Skeletal muscle satellite cell (primary cell): ENCODE data around the gene RFTN1.

Source experiments
- H3K27me3 ChIP-seq: 2 replicates; pipeline ENCODE4 v1.7.0; 2013; ENCODE audit warnings: low read length; ENCODE audit not compliant: control insufficient read depth, insufficient read depth
- H3K36me3 ChIP-seq: 2 replicates; pipeline ENCODE4 v1.7.0; 2013; ENCODE audit warnings: mild to moderate bottlenecking, control low read depth, low read length; ENCODE audit not compliant: insufficient read depth
- H3K4me1 ChIP-seq: 2 replicates; pipeline ENCODE4 v1.7.0; 2013; ENCODE audit warnings: low read length; ENCODE audit not compliant: control insufficient read depth, insufficient read depth
- H3K4me2 ChIP-seq: 2 replicates; pipeline ENCODE4 v1.7.0; 2013; ENCODE audit warnings: mild to moderate bottlenecking, low read length
- H3K4me3 ChIP-seq: 2 replicates; pipeline ENCODE4 v1.7.0; 2013; ENCODE audit warnings: low read length
- H3K9ac ChIP-seq: 2 replicates; pipeline ENCODE4 v1.7.0; 2013; ENCODE audit warnings: mild to moderate bottlenecking, low read depth, low read length, moderate library complexity
- H3K9me3 ChIP-seq: replicated peaks from 2 replicates; pipeline ENCODE4 v1.7.0; 2013; ENCODE audit warnings: mild to moderate bottlenecking, control low read depth, low read length

Gene RFTN1

GRCh38 chr3:16439848-16440708 is 73.4 kb downstream of the RFTN1 start:
- Histone ChIP-seq H3K9ac (peak overlapping the region; percentile 27), H3K4me2 (no peak overlapping the region), H3K9me3 (no peaks in the 10 kb centered on the region), H3K27me3 (no peaks in the 10 kb centered on the region), H3K4me1 (peaks cover 34% of the 10 kb centered on the region), H3K36me3 (no peaks in the 10 kb centered on the region), H3K4me3 (no peak overlapping the region)

GRCh38 chr3:16439163-16439847 is 74.2 kb downstream of the RFTN1 start:
- H3K27me3 ChIP-seq, result no peaks in the 10 kb centered on the region
- no peak overlapping the region for H3K4me2 ChIP-seq
- H3K9me3 ChIP-seq, result no peaks in the 10 kb centered on the region
- no peaks in the 10 kb centered on the region for H3K36me3 ChIP-seq
- peaks cover 34% of the 10 kb centered on the region for H3K4me1 ChIP-seq
- H3K4me3 ChIP-seq, result no peak overlapping the region
- H3K9ac ChIP-seq, result no peak overlapping the region

- no peaks in the 10 kb centered on the region for H3K9me3 ChIP-seq
- no peak overlapping the region for H3K4me3 ChIP-seq
- H3K27me3 ChIP-seq, result no peaks in the 10 kb centered on the region
- H3K4me2 ChIP-seq, result no peak overlapping the region
- H3K36me3 ChIP-seq, result peaks cover 9% of the 10 kb centered on the region
- no peak overlapping the region for H3K9ac ChIP-seq
- peaks cover 34% of the 10 kb centered on the region for H3K4me1 ChIP-seq
Measured at GRCh38 chr3:16437640-16438039, 75.9 kb downstream of the RFTN1 start.

- Histone ChIP-seq H3K36me3 (peaks cover 29% of the 10 kb centered on the region), H3K4me2 (no peak overlapping the region), H3K4me1 (peaks cover 11% of the 10 kb centered on the region), H3K27me3 (no peaks in the 10 kb centered on the region), H3K9ac (no peak overlapping the region), H3K9me3 (no peaks in the 10 kb centered on the region), H3K4me3 (no peak overlapping the region)
Measured at GRCh38 chr3:16433701-16434151, 79.8 kb downstream of the RFTN1 start.

- H3K9ac ChIP-seq, result no peak overlapping the region
Measured at GRCh38 chr3:16432714-16433113, 80.8 kb downstream of the RFTN1 start.

GRCh38 chr3:16430717-16431630 is 82.5 kb downstream of the RFTN1 start:
- no peak overlapping the region for H3K4me2 ChIP-seq
- H3K36me3 ChIP-seq, result peaks cover 29% of the 10 kb centered on the region
- H3K27me3 ChIP-seq, result no peaks in the 10 kb centered on the region
- no peaks in the 10 kb centered on the region for H3K9me3 ChIP-seq
- no peak overlapping the region for H3K4me3 ChIP-seq
- peaks cover 24% of the 10 kb centered on the region for H3K4me1 ChIP-seq
- H3K9ac ChIP-seq, result no peak overlapping the region

More at GRCh38 chr3:16432714-16433113, 80.8 kb downstream of the RFTN1 start:
- Histone ChIP-seq H3K27me3 (no peaks in the 10 kb centered on the region), H3K4me3 (no peak overlapping the region), H3K4me2 (no peak overlapping the region), H3K9me3 (no peaks in the 10 kb centered on the region), H3K36me3 (peaks cover 29% of the 10 kb centered on the region), H3K4me1 (peaks cover 13% of the 10 kb centered on the region)

- H3K9ac ChIP-seq, result no peak overlapping the region
- no peak overlapping the region for H3K4me3 ChIP-seq
- H3K36me3 ChIP-seq, result peaks cover 29% of the 10 kb centered on the region
- H3K4me2 ChIP-seq, result no peak overlapping the region
- peaks cover 24% of the 10 kb centered on the region for H3K4me1 ChIP-seq
- H3K9me3 ChIP-seq, result no peaks in the 10 kb centered on the region
- H3K27me3 ChIP-seq, result no peaks in the 10 kb centered on the region
Measured at GRCh38 chr3:16429086-16429485, 84.4 kb downstream of the RFTN1 start.

- Histone ChIP-seq H3K36me3 (peaks cover 29% of the 10 kb centered on the region), H3K4me1 (peaks cover 24% of the 10 kb centered on the region), H3K27me3 (no peaks in the 10 kb centered on the region), H3K9ac (no peak overlapping the region), H3K9me3 (no peaks in the 10 kb centered on the region), H3K4me2 (no peak overlapping the region), H3K4me3 (no peak overlapping the region)
Measured at GRCh38 chr3:16428612-16429011, 84.9 kb downstream of the RFTN1 start.

- H3K9ac ChIP-seq, result no peak overlapping the region
- no peaks in the 10 kb centered on the region for H3K9me3 ChIP-seq
- no peaks in the 10 kb centered on the region for H3K27me3 ChIP-seq
- no peak overlapping the region for H3K4me3 ChIP-seq
- peaks cover 18% of the 10 kb centered on the region for H3K36me3 ChIP-seq
- peak overlapping the region; percentile 39 for H3K4me2 ChIP-seq
- peaks cover 24% of the 10 kb centered on the region for H3K4me1 ChIP-seq
Measured at GRCh38 chr3:16427103-16427965, 86.2 kb downstream of the RFTN1 start.

GRCh38 chr3:16426665-16427064 is 86.8 kb downstream of the RFTN1 start:
- no peak overlapping the region for H3K4me2 ChIP-seq

More at GRCh38 chr3:16426665-16427064, 86.8 kb downstream of the RFTN1 start:
- Histone ChIP-seq H3K4me1 (peaks cover 24% of the 10 kb centered on the region), H3K36me3 (peaks cover 12% of the 10 kb centered on the region), H3K27me3 (no peaks in the 10 kb centered on the region), H3K9ac (no peak overlapping the region), H3K4me3 (no peak overlapping the region), H3K9me3 (no peaks in the 10 kb centered on the region)
